GM12874 (cell line): ENCODE data around the gene IGFBPL1.

ENCODE experiments used
- TF ChIP-seq, protein P1 (sequence below): IDR thresholded peaks from 2 replicates; pipeline ENCODE4 v1.5.1; 2011; ENCODE audit warnings: low read depth, mild to moderate bottlenecking, control low read depth, low read length, moderate library complexity; ENCODE audit not compliant: insufficient read depth

IGFBPL1 gene

DNA sequence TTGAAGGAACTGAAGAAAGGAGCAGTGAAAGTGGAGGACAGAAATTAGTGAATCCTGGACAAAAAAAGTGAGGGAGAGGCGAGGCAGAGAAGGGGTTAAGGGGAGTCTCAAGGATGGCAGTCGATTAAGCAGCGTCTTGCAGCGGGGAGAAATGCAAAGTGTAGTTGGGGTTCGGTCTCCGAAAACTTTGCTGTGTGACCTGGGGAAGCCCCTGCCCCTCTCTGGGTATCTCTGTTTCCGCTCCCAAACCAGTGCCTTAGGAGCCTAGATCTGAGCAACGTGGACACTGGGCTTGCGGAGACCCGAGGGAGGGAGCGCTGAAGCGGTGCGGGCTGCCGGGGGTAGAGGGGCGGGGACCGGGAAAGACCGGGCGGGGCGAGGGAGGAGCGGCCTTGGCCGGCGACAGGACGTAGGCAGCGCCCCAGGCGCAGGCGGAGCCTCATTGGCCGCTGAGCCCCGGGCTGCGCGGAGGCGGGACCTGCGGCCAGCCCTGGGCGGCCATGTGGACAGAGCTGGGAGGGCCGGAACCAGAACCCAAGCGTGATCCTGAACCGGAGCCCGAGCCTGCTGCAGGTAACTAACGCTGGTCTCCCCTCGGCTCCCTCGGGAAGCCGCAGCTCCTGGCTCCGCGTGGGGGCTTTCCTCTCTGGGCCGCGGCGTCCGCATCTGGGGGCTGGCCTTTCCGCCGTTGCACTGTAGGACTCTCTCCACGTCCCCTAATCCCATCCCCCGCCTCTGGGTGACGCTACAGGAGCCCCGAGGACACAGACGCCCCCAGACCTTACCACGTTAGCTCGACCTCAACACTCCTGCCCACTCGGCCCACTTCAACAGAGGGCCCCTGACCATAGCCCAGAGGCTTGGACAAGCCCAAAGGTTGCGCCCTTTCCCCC, 31.8 kb downstream of the IGFBPL1 start, which contains the start of gene ALDH1B1:
Gene ALDH1B1 (plus strand): TSS at position 468 of the 893 bp plus-strand sequence. CDS start 3,047 bp downstream, outside the sequence.
- TF ChIP-seq, protein P1, sequence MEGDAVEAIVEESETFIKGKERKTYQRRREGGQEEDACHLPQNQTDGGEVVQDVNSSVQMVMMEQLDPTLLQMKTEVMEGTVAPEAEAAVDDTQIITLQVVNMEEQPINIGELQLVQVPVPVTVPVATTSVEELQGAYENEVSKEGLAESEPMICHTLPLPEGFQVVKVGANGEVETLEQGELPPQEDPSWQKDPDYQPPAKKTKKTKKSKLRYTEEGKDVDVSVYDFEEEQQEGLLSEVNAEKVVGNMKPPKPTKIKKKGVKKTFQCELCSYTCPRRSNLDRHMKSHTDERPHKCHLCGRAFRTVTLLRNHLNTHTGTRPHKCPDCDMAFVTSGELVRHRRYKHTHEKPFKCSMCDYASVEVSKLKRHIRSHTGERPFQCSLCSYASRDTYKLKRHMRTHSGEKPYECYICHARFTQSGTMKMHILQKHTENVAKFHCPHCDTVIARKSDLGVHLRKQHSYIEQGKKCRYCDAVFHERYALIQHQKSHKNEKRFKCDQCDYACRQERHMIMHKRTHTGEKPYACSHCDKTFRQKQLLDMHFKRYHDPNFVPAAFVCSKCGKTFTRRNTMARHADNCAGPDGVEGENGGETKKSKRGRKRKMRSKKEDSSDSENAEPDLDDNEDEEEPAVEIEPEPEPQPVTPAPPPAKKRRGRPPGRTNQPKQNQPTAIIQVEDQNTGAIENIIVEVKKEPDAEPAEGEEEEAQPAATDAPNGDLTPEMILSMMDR = peak; percentile 48

DNA sequence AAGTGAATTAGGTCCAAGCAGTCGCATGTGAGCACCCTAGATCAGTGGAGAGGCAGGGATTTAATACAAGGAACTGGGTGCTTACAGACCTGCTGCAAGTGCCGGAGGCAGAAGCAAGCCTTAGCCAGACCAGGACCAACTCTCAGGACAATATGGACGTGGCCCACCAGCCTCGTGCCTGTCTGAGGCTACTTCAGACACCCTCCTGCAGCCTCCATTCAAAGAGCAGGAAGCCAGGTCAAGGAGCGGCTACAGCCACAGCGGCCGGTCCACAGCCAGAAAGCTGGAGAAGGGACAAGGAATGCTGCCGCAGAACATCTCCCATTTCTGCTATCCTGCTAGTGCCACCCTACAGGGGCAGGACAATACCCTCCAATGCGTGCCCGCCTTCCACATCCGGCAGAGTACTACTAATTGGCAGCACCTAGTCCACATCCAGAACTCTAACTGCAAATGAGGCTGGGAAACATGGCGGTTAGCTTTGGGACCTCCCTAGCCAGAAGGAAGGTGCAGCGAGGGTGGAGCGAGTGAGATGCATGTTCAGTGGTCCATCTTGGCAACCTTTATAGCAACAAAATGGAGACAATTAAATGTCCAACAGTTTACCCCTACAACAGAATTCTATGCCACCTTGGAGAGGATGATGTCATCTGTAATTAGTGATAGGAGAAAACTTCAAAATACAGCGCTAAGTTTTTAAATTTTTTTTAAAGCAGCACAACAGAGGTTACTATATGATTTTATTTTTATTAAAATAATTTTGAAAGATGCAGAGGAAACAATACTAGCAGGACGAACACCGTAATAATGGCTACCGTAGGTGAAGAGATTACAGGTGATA, 32.8 kb downstream of the IGFBPL1 start:
- TF ChIP-seq, protein P1 = no peak

DNA sequence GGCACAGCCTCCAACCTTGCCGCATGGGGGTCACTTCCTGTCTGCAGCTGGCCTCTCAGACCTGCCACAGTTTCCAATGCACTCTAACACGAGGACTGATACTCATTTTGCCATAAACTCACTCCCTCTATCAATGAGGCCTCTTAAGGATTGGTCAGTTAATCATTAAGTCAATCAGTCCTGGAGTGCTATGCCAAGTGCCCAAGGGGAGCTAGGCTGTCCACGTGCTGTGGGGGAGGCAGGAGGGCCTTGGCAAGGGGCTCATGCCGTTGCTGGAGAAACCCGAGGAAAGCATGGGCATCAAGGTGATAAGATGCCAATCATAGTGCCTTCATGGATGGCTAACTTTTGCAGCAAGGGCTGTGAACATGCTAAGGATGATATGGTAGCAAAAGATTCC, 33.4 kb downstream of the IGFBPL1 start:
- TF ChIP-seq, protein P1 = no peak

DNA sequence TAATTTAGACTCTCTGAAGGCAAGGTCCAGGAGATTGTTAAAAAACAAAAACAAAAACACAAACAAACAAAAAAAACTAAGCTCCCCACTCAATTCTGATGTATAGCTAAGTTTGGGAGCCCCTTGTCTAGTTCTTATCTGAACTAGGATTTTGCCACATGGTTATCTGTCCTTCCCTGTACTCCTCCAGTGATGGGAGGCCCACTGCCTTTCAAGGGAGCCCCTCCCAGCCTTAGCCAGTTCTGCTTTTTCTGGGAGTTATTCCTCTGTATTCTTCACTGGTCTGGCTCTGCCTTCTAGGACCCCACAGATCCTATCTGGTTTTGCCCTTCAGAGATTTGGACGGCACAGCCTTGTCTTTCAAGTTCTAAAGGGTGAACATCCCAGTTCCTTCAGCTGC, 33.8 kb downstream of the IGFBPL1 start:
- TF ChIP-seq, protein P1 = no peak

DNA sequence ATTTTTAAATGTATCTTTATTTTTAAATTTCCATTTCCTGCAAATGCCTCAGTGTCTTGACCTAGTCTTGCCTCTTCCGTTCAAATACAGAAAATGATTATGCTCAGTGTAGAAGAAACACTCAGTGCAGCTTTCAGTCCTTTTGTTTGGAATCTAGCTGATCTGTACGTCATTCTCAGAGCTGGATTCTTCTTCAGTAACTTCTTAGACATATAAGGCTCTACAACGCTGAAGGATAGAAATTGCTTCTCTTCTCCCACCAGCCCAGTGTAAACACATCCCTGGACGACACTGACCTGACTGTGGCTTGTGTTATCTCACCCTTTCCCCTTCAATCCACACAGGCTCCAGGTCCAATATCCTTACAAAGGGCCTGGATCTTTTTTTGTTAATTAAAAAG, 34.9 kb downstream of the IGFBPL1 start:
- TF ChIP-seq, protein P1 = no peak

DNA sequence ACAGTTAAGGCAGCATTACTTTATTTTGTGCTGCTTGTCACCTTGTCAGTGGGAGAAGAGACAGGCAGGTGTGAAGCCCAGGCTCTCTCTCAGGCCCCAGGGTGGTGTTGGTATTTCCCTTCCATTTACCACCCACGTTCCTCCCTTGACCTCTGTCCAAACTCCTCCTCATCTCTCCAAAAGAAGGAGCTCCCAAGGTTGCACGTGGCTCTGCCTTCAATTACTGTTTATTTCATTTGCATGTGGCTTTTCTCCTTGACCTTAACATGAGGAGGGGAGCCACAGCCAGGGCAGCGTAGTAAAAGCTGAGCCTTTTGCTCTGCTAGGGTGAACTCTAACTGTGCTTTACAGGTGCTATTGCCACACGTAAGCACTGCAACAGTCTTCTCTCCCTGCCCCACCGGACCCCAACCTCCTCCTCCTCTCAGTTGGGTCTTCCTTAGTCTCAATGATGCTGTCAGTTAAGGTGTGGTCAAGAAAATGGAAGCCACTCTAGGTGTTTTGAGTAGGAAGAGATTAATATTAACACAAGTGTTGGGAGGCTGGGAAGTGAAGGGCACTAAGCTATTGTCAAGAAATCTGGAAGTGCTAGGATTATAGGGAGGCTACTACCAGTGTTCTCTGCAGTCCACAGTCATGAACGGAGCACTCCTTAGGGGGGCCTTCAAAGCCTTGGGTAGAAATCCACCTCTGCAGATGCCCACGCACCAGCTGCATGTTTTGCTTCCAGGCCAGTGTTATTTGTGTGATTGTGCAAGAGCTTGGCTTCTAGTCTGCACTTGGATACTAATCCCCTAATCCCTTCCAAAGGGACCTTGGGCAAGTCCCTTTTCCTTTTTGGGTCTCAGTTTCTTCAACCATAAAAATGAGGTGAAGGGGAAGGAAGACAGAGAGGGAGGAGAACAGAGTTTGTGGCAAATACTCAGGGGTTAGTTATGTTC, 35.7 kb downstream of the IGFBPL1 start:
- TF ChIP-seq, protein P1 = no peak
